ENCODE results near the gene SPINK2.

SPINK2 gene

DNA sequence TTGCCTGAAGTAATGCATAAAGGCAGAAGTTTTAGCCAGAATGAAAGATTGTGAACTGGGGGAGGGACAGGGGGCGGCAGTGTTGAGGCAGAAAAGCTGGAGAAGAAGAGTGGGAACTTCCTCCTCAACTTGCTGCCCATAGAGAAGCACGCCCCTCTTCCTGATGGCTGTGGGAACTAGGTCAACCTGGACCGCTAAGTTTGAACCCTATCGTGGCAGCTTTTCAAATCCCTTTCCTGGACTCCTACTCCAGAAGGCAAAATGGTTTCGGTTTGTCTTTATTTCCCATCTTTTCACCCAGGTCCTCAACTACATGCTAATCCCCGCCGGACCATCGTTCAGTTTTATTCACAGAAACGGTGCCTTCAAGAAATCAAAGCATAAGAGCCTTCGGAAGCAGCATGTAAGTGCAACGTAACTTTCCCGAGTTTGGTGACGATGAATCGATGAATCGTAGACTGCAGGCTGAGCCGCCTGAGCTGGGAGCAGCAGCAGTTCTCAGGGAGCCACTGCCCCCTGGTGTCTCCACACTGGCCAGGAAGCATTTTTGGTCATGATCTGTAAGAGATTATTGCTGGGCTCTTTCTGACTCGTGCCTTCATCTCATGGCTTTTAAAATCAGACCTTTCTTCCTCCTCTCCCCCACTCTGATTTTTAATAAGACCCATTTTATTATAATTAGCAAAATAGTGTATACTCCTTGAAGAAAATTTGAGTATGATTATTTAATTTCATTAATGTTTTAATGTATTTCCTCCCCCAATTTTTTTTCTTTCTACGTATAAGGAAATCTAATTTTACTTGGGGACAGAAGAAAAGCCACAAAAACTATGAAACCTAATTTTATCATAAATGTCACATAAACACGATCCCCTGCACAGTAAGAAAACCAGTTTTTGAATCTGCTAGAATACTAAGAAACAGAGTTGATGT, 21.4 kb downstream of the SPINK2 start:
- peak; percentile 78 for DNase-seq

DNA sequence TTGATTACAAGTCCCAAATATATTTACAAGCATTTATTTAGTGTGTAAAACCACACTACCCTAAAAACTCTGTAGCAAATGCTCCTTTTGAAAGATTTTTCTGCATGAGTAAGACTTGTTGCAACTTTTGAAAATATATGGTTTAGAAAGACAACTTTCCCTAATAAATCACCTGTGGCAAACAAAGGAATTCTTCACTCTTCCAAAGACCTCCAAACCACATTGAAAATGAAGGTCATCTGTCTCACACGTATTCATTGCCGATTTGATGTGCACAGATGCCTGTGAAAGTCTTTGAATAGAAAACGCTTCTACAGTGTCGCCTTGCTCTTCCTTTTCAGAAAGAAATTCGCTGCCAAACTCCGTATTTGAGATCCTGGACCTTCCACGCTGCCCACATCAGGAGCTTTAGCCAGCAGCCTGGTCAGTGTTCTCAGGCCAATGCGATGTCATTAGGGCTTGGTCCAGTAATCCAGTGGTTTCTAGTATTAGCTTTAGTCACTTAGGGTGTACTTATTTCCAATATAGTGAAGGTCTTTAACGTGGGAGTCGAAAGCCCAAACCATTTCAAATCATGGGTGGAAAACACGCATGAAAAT, 22.2 kb downstream of the SPINK2 start:
- no peak for DNase-seq

DNA sequence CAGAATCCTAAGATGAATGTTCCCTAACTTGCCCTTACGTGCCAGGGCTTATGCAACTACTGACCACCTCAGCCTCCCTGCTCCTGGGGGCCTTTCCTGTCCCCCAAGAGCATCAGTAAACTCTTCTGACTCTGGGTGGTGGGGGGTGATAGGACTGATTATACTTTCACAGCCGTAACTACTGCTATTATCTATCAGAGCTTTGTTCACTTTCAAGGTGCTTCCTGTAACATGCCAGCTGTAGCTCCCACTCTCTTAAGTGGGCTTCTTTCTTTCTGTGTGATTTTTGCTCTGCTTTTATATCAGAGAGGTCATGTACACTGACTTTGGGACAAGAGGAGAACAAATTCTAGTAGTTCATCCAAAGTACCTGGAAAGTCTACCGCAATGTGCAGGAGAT, 25.3 kb downstream of the SPINK2 start:
- no peak for DNase-seq

- DNase-seq = no peak
These were observed 30.2 kb downstream of the SPINK2 start for GRCh38 chr4:56791316-56791715.

- no peak for DNase-seq
These were observed 30.8 kb downstream of the SPINK2 start for GRCh38 chr4:56790691-56791091.

- DNase-seq = no peak
These were observed 33.4 kb downstream of the SPINK2 start for GRCh38 chr4:56788081-56788480.

GRCh38 chr4:56787380-56787779, 34.1 kb downstream of the SPINK2 start:
- no peak for DNase-seq

GRCh38 chr4:56786955-56787354, 34.5 kb downstream of the SPINK2 start:
- peak; percentile 42 for DNase-seq

DNA sequence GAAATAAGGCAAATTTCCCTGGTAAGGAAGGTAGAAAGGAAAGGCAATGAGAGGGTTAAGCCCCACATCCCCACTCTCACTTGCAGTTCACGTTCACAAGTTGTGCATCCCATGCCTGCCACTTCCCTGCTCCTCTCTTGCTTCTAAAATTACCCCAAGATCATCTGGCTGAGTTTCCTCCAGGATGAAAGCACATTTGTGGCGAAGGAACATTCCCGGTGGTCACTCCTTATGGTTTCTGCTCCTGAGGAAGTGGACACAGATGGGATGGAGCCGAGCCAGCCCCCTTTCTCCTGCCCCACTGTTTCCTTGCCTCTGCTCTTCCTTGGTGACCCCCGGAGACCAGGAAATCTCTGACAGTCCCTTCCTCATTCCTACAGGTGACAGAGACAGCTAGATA, 37.5 kb downstream of the SPINK2 start:
- no peak for DNase-seq

DNA sequence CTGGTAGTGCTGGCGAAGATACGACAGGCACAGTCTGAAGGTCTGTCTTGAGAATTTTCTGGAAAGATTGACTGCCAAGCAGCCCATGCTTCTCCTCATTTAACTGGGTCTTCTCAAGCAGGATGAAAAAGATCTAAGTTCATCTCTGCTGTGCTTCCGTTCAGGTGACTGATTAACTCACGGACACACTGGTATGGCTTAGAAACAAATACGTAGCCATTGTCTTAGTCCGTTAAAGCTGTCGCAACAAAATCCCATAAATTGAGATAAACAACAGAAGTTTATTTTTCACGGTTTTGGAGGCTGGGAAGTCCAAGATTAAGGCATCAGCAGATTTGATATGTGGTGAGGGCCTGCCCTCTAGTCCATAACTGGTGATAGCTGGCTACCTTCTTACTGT, 39.5 kb downstream of the SPINK2 start:
- no peak for DNase-seq

- DNase-seq = no peak
These were observed 48.2 kb downstream of the SPINK2 start for GRCh38 chr4:56773346-56773745.

GRCh38 chr4:56772134-56772533, 49.4 kb downstream of the SPINK2 start:
- no peak for DNase-seq

DNA sequence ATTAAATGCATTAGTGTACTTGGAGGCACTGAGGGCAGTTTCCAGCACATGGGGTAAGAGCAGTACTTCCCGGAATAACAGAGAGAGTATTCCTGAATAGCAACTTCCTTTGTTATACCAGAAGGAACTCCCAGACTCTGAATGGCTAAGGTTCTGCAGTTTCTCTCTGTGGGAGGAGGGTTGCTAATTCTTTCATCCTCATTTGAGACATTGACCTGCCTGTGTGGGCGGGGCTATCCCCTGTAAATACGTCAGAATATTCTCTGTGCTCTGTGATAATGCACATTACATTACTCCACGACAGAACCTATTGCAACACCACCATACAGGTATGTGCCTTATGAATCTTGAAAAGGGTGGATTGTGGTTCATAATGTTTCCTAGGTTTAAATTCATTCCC, 52.7 kb downstream of the SPINK2 start:
- no peak for DNase-seq

GRCh38 chr4:56768316-56768715, 53.2 kb downstream of the SPINK2 start:
- DNase-seq = no peak

DNA sequence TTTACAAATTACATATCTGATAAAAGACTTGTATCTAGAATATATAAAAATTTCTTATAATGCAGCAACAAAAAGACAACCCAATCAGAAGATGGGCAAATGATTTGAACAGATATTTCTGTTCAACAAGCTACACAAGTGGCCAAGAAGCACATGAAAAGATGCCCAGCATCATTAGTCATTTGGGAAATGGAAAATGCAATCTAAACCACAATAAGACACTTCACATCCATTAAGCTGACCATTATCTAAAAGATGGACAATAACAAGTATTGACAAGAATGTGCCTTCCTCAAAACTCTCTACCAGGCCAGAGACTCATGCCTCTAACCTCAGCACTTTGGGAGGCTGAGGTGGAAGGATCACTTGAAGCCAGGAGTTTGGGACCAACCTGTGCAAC, 53.9 kb downstream of the SPINK2 start:
- no peak for DNase-seq

DNA sequence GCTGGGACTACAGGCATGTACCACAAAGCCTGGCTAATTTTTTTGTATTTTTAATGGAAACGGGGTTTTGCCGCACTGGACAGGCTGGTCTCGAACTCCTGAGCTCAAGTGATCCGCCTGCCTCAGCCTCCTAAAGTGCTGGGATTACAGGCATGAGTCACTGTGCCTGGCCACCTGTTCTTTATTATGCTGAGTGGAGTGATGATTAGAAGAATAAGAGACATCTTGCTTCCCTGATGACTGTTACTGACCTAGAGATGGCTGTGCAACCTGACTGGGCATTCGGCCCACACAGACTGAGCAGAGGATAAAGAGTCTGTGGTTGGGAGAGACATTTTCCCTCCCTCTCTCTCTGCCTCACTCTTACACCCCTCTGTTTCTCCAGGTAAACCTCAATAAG, 56.7 kb downstream of the SPINK2 start:
- no peak for DNase-seq

GRCh38 chr4:56764223-56764622, 57.3 kb downstream of the SPINK2 start:
- DNase-seq = no peak

DNA sequence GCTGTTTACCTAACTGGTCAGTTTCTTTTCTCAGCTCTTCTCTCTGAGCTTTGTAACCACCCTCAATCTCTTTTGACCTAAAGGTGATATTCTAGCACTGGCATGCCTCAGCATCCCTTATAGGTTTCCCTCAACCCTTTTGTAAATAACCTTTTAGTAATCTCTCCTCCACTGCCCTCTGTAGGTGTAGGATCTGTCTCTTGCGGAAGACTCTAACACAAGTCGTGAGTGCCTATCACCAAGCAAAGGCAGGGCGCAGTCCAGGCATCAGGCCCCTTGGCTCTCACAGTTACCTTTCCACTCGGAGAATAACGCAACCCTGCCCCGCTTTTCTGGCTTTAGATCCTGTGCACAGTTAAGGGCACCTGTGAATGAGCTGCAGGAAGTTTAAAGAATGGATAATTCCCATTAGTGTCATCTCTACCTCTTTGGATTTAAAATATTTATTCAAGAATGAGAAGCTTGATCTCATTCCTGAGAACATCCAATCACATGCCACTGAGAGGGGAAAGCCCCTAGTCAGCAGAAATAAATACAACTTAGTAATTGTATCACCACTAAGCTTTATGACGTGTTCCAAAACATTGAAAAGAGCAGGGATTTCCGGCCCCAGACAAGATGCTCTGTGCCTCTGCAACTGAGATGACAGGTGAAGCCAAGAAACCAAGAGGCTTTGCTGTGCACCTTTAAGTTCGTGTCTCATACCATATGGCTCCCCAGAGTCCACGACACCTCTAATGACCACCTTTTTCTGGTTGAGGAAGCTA, 58.8 kb downstream of the SPINK2 start:
- DNase-seq = no peak

- DNase-seq = no peak
These were observed 61.3 kb downstream of the SPINK2 start for GRCh38 chr4:56760183-56760582.

All from DMS79 treated with DMSO at 0.1 percent for 48 hours (cell line).